Pons (tissue), 1 donor: ENCODE results near the gene MED27.
A peak's percentile ranks its signal among the peaks of the same experiment; 100 is the strongest.

Experiments used
- DNase-seq: peaks from one replicate; pipeline ENCODE4 v3.0.0-alpha.2; 2016; ENCODE audit warnings: low spot score

The MED27 gene

DNA sequence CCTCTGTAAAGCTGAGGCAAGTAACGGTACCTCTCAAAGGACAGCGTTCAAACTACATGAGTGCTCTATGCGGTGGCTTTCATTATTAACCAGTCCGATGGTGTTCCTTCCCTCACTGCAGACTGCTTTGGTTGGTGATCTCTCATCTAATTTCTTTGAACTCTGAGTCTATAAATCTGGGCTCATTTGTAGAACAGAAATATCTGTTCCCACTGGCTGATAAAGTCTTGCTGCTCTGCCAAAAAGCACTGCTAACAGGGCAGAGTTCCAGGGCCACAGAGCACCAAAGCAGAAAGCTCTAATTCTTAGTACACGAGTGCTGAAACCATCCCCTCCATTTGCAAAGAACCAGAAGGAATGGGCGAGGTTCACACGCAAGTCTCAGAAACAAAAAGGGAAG is 81.9 kb downstream of the MED27 start:
- no peak for DNase-seq

DNA sequence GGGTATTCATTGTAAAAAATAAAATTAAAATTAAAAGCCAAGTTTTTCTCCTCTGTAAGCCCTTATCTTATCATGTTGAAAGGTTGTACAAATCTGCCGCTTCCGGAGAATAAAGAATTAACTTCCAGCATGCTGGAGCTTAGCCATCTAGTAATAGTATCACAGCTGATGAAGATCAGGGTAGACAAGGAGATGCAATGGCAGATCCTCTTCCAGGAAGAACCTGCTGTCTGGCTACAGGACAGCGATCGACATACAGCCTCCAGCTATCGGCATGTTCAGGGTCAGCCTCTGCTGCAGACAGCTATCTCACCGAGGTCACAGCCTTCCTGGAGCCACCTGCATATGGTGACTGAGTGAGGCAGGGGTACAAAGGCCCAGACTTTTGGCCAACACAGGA is 82.6 kb downstream of the MED27 start:
- DNase-seq: no peak

DNA sequence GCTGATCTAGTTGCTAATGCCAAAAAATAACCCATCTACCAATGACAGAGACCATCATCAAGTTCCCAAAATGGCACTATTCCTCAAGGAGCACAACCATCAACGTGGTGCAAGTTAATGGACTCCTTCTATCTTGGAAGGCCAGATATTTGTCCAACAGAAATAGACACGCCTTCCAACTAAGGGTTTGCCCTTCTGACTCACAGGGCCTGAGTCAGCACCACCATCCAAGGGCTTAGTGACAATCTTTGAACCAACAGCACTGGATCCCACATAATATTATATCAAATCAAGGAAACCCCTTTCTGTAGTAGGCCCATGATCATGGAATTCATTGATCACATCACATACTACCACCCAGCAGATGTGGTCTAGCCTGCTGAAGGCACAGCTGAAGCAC is 84.3 kb downstream of the MED27 start:
- DNase-seq: no peak

DNA sequence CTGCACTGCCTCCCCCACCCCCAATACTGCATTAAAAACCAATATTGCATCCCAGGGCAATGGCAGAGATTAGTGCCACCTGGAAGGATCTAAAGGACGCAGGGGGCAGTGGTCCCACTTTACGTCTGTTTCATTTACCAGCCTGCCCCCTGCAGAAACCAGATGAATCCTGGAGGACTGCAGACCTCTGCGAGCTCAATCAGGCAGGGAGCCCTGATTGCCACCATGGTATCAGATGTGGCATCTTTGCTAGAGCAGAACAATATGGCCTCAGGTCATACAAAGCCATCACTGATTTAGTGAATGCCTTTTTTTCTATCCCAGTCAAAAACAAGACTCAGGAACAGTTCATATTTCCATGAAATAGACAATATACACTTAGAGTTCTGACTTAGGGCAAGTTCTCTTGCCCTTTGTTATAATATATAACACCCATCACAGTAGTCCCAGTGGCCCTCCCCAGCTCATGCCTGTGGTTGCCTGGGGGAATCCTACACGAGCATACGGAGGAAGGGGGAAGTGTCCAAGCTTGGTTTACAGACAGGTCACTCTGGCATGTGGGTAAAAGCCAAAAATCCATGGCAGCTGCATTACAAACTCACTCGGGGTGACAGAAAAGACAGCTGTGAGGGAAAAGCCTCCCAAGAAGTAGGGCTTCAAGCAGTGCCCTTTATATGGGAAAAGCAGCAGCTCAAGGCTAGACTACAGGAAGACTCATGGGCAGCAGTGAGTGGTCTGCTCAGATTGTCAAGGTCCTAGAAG is 85.1 kb downstream of the MED27 start:
- no peak for DNase-seq

DNA sequence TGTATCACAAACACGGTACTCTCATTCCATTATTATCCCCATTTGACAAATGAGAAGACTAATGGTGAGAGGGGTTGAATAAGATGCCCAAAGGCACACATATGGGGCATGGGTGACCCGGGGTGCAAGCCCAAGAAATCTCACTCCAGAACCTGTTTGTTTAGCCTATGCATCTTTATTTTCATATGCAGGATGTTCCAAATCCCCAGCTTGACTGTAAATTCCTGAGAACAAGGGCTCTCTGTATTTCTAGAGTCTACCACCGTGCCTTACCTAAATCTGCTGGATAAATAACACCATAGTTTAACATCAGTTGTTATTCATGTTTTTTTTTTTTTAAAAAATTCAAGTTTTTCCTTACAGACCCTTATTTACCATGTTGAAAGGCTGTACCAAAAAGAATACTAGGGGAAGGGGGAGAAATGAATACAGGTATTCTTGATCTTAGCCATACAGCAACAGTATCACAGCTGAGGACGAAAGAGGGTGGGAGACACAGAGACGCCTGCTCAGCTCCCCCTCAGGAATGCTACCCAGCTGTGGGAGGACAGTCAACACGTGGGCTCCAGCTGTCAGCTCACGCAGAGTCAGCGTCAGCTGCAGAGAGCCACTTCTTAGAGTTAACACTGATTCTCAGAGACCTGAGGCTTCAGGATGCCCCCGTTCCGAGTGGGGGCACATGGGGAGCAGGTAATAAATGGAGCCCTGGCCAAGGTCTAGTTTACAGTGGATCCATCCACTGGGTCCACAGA is 86.6 kb downstream of the MED27 start:
- DNase-seq: no peak

DNA sequence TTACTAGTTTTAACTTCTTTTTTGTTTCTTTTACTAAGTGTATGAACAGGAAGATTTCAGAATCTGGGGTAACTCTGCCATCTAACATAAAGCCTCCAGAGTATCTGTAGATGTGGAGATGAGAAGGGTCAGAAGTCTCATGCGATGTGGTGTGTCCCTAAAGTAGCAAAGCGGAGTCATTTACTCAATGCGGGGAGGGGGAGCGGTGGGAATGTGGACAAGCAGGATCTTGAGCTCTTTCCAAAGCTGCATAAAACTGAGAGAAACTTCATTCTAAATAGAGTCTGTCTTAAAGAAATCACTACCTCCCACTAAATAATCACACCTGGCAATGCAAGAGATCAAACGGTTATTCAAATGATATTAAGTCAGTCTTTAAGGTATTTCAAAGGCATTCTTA is 92.4 kb downstream of the MED27 start:
- DNase-seq: no peak

DNA sequence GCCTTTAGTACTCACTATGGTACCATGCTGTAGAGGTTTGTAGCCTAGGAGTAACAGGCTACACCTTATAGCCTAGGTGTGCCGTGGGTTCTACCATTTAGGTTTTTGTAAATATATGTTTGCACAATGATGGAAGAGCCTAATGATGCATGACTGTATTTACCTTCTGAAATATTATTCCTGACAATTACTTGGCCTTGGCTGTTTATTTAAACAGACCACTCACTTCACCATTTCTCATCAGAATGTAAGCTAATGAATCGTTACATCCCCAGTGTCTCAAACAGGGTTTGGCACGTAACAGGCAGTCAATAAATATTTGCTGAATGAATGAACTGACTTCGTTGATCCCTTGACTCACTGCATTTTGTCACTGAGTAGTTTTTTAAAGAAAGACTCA is 93.1 kb downstream of the MED27 start:
- no peak for DNase-seq

DNA sequence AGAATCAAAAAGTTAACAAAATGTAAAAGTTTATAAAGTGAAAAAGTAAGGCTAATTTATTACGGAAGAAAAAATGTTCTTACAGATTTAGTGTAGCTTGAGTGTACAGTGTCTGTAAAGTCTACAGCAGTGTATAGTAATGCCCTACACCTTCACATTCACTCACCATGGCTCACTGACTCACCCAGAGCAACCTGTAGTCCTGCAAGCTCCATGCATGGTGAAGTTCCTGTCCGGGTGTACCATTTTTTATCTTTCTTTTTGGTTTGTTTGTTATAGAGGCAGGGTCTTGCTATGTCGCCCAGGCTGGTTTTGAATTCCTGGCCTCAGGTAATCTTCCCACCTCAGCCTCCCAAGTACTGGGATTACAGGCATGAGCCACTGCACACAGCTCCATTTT is 93.6 kb downstream of the MED27 start:
- no peak for DNase-seq

DNA sequence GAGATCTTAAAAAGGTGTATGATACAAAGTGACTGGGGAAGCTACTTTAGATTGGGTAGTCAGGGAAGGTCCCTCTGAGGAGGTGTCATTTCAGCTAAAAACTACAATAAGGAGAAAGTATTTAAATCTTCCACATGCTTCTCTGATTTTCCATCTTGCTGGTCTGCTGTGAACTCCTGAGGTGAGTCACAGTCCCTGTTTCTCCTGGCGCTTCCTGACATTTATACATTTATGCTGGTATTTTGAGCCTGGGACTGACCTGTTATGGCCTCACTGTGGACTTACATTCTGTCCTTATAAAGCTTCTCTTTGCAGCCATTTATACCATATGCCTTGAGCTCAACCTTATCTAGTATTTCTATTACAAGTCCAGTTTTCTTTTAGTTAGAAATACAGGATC is 95.1 kb downstream of the MED27 start:
- DNase-seq: no peak

DNA sequence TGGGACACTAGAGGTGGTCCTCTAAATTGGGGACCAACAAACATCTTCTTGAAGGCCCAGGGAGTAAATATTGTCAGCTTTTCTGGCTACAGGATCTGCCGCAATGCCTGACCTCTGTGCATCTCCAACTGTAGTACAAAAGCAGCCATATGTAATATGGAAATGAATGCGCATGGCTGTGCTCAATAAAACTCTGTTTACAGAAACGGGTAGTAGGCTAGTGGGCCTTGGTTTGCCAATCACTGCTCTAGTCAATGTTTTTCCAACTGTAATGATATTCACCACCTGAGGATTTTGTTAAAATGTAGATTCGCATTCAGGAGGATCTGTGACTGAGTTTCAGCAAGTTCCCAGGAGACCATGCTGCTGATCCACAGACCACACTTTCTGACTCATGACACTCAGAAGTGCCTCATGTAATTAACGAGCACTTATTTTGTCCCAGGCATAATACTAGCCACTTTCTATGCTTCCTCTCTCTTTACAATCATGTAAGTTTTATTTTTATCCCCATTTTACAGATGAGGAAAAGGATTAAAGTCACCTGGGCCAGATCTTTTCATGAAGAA is 96.9 kb downstream of the MED27 start:
- no peak for DNase-seq

DNA sequence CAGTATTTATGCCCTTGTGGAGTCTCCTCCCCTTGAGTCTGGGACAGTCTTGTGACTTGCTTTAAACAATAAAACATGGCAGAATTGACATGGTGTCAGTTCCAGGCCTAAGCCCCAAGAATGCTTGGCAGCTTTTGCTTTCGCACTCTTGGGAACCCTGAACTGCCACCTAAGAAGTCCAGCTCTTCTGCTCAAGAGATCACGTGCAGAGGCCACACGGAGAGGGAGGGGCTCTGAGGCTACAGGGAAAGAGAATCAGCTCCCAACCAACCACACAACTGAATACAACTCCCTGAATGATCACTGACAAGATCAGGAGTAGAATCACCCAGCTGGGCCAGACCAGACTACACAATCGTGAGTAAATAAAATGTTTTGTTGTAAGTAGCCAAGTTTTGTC is 97.6 kb downstream of the MED27 start:
- DNase-seq: no peak

DNA sequence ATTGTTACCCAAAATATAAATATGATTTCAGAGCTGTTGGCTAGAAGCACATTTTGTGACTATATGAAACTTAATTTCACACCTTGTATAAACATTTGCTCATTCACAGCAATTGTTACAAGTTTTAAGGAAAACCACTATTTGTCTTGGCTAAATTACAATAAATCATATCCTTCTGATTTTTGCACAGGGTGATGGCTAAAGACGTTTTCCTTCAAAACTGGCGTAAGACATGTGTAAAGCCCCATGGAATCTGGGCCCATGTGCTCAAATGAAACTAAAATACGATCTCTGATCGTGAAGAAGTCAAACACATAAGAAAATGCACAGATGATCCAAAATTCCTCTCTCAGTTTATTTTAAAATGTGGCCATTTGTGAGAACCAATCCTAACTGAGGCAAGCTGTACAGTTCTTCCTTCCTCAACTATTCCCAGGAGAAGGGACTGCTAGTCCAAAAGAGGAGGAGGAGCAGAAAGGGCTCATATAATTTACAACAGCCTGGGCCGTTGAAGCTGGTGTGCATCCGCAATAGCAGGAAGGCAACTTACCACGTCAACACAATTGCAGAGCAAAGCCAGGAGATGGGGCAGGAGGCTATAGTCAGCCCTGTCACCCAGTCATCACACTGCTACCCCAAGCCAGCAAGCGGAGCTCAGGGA is 98.4 kb downstream of the MED27 start:
- DNase-seq: no peak

DNA sequence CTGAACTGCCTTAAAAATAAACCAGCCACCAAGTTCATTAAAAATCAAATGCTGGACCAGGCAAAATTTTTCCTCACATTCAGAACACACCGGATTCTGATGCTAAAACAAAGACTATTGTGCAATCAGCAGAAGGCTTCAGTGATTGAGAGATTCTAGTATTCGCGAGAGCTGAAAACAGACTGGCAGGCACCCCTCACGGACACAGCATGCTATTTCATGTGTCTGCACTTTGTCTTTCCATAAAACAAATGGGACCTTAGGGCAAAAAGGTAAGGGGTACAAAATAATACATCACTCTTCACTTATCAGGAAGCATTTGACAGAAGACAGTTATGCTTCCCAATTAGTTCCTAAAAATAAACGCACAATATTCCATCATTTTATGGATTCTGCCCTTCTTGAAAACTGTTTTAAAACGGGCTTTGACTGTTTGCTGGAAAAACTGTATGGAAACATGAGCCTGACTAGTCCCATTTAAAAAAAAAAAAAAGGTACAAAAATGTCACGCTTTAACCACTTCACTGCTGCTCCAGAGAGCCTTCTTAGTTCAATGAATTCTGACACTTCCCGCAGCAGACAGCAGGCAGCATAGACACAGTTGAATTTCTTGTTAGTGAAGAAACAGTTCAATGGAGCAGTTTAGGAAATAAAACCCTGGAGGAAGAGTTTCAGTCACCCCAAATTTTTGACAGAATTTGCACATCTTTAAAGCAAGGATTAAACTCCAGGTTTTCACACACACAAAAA is 99.2 kb downstream of the MED27 start:
- DNase-seq: peak; percentile 88

DNA sequence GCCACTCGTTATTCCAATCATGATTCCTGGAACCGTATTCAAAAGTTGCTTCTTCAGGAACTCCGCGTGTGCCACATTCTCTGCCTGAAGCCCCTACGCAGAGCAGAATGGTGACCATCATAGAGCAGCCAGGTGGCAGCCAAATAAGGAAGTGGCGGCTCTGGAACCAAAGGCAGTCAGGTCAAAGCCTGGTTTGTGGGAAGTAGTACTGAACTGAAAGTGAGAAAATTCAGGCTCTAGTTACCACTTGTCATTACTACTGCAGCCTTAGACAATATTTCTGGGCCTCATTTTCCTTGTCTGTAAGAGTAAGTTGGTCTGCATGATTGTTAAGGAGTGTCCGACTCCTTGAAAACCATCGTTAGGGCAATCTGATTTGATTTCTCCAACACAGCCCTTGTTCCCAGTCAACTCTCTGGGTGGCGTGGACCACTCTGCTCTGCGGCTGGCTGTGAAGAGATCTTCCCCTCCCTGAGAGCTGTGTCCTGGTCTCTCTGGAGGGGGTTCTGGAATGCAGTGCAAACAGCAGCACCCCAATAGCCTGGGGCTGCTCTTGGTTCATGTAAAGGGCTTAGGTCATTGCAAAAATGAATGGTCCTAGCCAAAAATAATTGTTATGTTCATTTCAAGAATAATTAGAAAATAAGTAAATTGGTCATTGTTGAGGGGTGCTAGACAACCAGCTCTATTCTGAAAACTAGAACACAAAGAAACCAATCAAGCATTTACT is 102.4 kb downstream of the MED27 start:
- no peak for DNase-seq

DNA sequence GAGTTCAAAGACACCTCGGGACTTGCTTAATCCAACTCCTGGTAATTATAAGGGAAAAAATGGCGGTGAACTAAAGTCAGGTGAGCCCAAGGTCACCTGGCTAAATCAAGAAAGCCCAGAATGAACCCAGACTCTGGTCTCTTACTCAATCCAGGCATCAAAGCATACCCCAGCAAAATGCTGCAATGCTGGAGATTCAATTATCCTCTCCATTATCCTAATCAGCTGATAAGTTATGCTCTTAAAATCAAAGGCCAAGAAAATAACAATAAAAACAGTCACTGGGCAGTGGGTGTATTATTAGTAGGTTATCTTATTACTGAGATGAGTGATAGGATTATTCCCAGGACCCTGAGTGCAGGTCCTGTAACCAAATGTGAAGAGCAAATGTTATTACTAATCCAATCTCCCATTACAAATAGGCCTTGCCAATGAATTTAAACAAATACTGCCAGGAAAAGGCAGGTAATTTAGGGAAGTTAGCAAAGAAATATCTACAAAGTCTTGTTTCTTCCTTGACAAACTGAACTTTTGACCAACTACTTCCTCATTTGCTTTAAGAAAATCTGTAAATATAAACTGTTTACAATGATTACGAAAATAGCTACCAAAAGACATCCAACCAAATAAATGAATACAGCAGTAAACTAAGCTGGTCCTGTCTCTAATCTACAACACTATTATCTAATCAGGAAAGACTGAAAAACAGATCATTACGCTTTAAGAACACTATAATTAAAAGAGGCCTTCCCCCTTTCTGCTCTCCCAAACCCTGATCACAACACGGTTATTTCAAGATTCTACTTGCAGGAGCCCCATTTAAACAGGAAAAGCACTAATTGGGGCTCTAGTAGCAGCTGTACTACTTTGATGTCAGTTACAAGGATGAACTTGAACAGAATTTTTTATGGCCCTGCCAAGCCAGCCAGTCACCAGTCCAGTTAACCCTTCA is 103.2 kb downstream of the MED27 start:
- no peak for DNase-seq

DNA sequence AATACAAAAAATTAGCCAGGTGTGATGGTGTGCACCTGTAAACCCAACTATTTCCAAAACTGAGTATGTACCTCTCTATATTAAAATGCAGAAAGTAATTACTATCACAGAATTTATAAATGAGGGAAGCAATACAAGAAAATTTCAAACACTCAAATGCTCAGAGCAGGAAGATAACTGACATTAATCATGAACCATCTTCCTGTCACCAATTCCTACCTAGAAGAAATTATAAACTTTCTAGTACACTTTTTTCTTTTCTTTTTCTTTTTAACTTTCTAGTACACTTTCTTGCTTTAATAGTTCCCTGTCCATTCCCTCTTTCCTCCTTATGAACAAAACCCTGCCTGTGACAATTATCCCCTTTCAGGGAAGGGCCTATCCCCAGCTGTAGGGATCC is 106.8 kb downstream of the MED27 start:
- DNase-seq: no peak

DNA sequence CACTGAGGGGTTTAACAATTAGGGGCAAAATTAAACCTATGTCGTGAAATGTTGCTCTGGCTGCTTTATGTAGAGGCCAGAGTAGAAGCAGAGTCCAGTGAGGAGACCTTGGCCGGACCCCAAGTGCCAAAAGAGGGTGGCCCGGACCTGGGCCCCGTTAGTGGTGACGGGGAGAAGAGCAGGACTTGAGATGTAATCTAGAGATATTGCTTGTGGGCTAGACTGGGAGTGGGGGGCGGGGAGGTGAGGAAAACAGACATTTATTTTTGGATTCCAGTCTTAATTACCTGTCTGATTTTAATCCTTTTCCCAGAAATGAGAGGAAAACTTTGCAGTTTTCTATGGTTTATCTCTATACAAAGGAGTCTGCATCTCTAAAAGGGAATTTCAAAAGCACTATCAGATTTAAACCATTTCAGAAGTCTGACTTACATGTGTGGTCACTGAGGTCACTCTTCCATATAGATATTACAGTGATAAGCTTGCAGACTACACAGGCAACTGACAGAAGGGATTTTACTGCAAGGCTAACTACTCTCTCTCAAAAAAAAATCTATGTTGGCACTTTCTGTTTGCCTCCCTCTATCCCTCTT is 108.1 kb downstream of the MED27 start:
- no peak for DNase-seq

DNA sequence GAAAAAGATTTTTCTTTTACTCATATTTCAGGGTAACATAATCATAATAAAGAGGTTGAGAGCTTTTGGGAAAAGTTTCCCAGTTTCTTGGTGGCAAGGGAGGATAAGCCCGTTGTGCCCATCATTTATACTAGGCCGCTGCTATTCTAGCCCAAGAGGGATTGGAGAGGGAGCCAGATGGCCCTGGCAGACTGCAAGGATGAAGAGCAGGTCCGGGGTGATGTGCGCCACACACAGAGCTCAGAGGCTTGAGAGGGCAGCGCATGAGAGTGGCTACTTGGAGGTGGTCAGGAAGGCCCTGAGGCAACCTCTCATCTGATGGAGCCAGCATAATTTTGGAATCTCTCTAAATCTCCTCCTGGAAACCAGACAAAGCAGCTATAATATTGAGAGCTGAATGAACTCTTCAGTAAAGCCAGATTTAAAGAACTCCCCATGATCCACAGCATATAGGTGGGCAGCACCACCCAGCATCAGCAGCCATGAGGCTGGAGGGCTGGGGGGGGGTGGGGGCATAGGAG is 110.1 kb downstream of the MED27 start:
- DNase-seq: no peak

DNA sequence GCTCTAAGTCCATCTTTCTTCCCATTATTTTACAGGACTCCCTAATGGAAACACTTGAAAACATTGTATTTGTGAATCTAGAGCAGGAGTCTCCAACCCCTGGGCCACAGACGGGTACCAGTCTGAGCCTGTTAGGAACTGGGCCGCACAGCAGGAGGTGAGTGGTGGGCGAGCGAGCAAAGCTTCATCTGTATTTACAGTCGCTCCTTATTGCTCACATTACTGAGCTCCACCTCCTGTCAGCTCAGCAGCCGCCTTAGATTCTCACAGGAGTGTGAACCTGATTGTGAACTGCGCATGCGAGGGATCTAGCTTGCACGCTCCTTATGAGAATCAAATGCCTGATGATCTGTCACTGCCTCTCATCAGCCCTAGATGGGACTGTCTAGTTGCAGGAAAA is 111.0 kb downstream of the MED27 start:
- no peak for DNase-seq

DNA sequence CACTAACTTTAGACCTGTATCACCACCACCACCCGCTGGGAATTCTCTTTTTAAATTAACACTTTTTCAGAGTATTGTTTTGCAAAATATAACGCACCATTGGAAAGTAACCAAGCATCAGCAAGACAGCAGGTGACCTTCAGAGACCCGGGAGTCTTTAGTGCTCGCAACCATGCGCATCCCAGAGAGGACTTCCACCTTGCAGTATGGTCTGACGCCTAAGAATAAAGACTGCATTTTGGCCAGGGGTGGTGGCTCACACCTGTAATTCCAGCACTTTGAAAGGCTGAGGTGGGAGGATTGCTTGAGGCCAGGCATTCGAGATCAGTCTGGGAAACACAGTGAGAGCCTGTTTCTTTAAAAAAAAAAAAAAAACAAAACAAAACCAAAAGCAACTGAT is 113.8 kb downstream of the MED27 start:
- DNase-seq: no peak
